AG04450 (cell line): Measurements from ENCODE around the gene ARHGAP26. TPM values are rescaled to one million over a fixed set of nuclear protein-coding genes. Genes with fewer than 3 reads are reported as not detected.

Experiments
- CTCF ChIA-PET: fragments of 300-600, 350-600 bp; formaldehyde crosslinking; extraction: SDS; loops from one replicate; lab custom pipeline; 2022; ENCODE audit warnings: antibody characterized with exemption, inconsistent platforms; lab: Charles Lee
- POLR2A ChIA-PET: fragments of 350-600 bp; formaldehyde crosslinking; extraction: SDS; loops from one replicate; lab custom pipeline; 2021; ENCODE audit warnings: antibody characterized with exemption, inconsistent platforms; lab: Yijun Ruan, JAX
- DNase-seq: peaks from one replicate; pipeline ENCODE4 v3.0.0-alpha.2; 2011; ENCODE audit warnings: low read depth, low spot score
- H3K27ac ChIP-seq: one replicate; pipeline ENCODE4 v1.5.1; 2012; ENCODE audit warnings: low read depth, low read length, control low read depth
- H3K27me3 ChIP-seq: one replicate; pipeline ENCODE4 v1.6.0; 2012; ENCODE audit warnings: low read length; ENCODE audit not compliant: control insufficient read depth, insufficient read depth
- H3K4me3 ChIP-seq: 2 replicates; pipeline ENCODE4 v1.5.1; 2011; ENCODE audit warnings: mild to moderate bottlenecking, low read depth, low read length, control low read depth
- H3K9me3 ChIP-seq: 2 replicates; pipeline ENCODE4 v1.5.1; 2012; ENCODE audit warnings: low read length; ENCODE audit not compliant: control insufficient read depth, insufficient read depth
- polyA plus RNA-seq: library from polyadenylated mRNA; depleted of rRNA; stranded (reverse); fragments of >200 nt; gene quantifications from 2 replicates; pipeline ENCODE4 v1.2.3, GENCODE V29; 2011
- TF ChIP-seq, protein P1 (sequence below): IDR thresholded peaks from 2 replicates; pipeline ENCODE4 v1.5.1; 2011; ENCODE audit warnings: low read depth, low read length, control low read depth, inconsistent platforms

ARHGAP26 gene
- polyA plus RNA-seq, 1 experiment, result 0.56 TPM

DNA sequence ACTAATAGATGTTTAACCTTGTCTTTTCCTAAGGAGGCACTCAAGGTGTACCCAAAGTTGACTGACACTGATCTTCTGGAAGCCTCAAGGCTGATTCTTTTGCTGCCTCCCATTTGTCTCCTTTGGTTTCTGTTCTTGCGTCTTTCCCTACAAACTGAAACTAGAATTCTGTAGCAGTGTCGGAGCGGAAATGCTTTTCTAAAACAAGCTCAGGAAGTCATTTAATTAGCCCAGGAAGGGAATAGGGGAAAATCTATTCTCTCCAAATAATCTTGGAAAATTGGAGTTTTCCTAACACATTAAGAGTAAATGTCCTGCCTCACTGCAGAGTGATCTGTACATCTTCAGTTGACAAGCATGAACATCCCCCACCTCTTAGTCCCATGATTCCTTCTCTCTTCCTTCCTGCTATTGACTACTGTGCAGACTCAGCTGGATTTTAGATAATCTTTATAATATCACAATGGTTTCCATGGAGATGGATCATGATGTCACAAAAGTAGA is 450.6 kb downstream of the ARHGAP26 start:
- H3K27me3 ChIP-seq, result no peaks in the 10 kb centered on the region
- no peaks in the 10 kb centered on the region for H3K9me3 ChIP-seq
- ChIA-PET CTCF (interaction anchor here (0.6 kb wide), 1 partner anchor 218 kb away, joined by 3 read pairs; no protein-coding TSS in a partner anchor), POLR2A (no interaction called here)
- H3K4me3 ChIP-seq, result no peak overlapping the region
- no peak overlapping the region for H3K27ac ChIP-seq
- no peak for DNase-seq
- TF ChIP-seq, protein P1, sequence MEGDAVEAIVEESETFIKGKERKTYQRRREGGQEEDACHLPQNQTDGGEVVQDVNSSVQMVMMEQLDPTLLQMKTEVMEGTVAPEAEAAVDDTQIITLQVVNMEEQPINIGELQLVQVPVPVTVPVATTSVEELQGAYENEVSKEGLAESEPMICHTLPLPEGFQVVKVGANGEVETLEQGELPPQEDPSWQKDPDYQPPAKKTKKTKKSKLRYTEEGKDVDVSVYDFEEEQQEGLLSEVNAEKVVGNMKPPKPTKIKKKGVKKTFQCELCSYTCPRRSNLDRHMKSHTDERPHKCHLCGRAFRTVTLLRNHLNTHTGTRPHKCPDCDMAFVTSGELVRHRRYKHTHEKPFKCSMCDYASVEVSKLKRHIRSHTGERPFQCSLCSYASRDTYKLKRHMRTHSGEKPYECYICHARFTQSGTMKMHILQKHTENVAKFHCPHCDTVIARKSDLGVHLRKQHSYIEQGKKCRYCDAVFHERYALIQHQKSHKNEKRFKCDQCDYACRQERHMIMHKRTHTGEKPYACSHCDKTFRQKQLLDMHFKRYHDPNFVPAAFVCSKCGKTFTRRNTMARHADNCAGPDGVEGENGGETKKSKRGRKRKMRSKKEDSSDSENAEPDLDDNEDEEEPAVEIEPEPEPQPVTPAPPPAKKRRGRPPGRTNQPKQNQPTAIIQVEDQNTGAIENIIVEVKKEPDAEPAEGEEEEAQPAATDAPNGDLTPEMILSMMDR, result no peak

GRCh38 chr5:143222287-143223231 is 452.4 kb downstream of the ARHGAP26 start:
- CTCF ChIA-PET, result interaction anchor here (0.7 to 1.4 kb wide), 3 partner anchors 9 to 302 kb away, joined by 3 read pairs; no protein-coding TSS in a partner anchor

DNA sequence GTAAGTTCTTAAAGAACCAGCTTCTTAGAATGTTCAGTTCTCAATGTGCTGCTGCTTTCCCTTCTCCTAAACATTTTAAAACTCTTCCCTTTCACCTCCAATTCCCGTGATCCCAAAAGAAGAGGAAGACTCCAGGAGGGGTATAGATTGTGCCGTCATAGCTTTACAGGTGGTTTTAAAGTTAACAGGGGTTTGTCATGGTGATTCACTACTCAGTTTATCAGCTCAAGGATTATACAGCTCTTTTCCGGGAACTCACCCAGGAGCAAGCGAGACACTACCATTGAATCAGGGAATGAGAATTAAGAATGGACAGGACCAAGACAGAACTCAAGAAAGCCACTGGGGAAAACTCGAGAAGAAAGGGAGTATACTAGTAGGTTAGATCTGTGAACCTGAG is 454.5 kb downstream of the ARHGAP26 start:
- H3K9me3 ChIP-seq, result no peaks in the 10 kb centered on the region
- TF ChIP-seq, protein P1, result no peak
- ChIA-PET POLR2A (no interaction called here), CTCF (no interaction called here)
- DNase-seq, result no peak
- no peak overlapping the region for H3K4me3 ChIP-seq
- H3K27me3 ChIP-seq, result no peaks in the 10 kb centered on the region
- H3K27ac ChIP-seq, result no peak overlapping the region

More at GRCh38 chr5:143222287-143223231, 452.4 kb downstream of the ARHGAP26 start:
- no peak for DNase-seq
- H3K27me3 ChIP-seq, result no peaks in the 10 kb centered on the region
- TF ChIP-seq, protein P1, result no peak
- H3K4me3 ChIP-seq, result no peak overlapping the region
- POLR2A ChIA-PET, result interaction anchor here (0.6 to 1.0 kb wide), 3 partner anchors 9 to 89 kb away, joined by 3 to 4 read pairs (median 4); no protein-coding TSS in a partner anchor
- no peaks in the 10 kb centered on the region for H3K9me3 ChIP-seq
- no peak overlapping the region for H3K27ac ChIP-seq

- ChIA-PET POLR2A (no interaction called here), CTCF (interaction anchor here (0.7 kb wide), 1 partner anchor 512 kb away, joined by 3 read pairs; no protein-coding TSS in a partner anchor)
- H3K9me3 ChIP-seq, result no peaks in the 10 kb centered on the region
- TF ChIP-seq, protein P1, result no peak
- H3K4me3 ChIP-seq, result no peak overlapping the region
- H3K27ac ChIP-seq, result no peak overlapping the region
- DNase-seq, result no peak
- H3K27me3 ChIP-seq, result no peaks in the 10 kb centered on the region
Observed at GRCh38 chr5:143225511-143225910, 455.3 kb downstream of the ARHGAP26 start.

DNA sequence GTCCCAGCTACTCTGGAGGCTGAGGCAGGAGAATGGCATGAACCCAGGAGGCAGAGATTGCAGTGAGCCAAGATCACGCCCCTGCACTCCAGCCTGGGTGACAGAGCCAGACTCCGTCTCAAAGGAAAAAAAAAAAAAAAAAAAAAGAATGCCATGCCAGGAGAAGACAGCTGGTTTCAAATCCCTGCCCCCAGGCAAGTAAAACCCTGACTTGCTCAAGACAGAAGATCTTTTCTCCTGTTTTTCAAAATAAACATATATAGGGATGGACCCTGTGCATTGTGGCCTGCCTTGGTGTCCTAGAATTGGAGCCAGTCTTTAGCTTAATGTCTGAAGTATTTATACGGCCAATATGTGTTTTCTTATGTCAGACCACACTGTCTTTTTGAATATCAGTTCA is 456.2 kb downstream of the ARHGAP26 start:
- Histone ChIP-seq H3K4me3 (no peak overlapping the region), H3K27me3 (no peaks in the 10 kb centered on the region), H3K27ac (no peak overlapping the region), H3K9me3 (no peaks in the 10 kb centered on the region)
- TF ChIP-seq, protein P1, result no peak
- no peak for DNase-seq
- ChIA-PET POLR2A (interaction anchor here (0.7 kb wide), 1 partner anchor 404 kb away, joined by 4 read pairs; no protein-coding TSS in a partner anchor), CTCF (no interaction called here)
